Breast epithelium (tissue), 3 donors: ENCODE results near the gene FBXO5.

Experiments used
- POLR2A ChIP-seq: fragments of 450-650 bp; IDR thresholded peaks from one replicate; pipeline ENCODE4 v1.6.1; 2016; ENCODE audit warnings: antibody characterized with exemption, mild to moderate bottlenecking, moderate library complexity
- POLR2AphosphoS5 ChIP-seq, 3 donors: sonication (generic); formaldehyde crosslinking; IDR thresholded peaks; one replicate each; pipeline ENCODE4 v1.6.1; 2017; ENCODE audit warnings: antibody characterized with exemption in 3 of 3
- TF ChIP-seq, protein P1 (sequence below), 3 donors: fragments of 450-650 bp; IDR thresholded peaks; one replicate each; pipeline ENCODE4 v1.5.1; 2016 to 2017; ENCODE audit warnings: antibody characterized with exemption in 3 of 3, mild to moderate bottlenecking in 3 of 3, moderate library complexity in 3 of 3

DNA sequence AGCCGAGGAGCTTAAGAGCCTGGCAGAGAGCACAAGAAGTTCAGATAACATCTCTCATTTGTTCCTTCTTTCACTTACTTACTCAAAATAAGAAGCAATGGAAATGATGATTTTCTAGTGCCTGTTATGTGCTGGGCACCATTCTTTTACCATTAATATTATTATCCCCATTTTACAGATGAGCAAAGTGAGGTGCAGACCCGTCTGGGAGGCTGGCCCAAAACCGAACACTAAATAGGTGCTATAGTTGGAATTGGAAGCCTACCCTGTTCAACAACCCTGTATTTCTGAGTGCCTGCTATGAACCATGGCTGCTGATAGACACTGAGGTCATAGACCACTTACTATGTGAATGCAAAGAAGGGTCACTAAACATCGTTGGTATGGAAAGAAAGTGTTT lies 44.6 kb upstream of the FBXO5 start:
- TF ChIP-seq POLR2AphosphoS5 (IDR thresholded peaks at IDR 0.05) (no peak), POLR2A (no peak)
- TF ChIP-seq, protein P1, sequence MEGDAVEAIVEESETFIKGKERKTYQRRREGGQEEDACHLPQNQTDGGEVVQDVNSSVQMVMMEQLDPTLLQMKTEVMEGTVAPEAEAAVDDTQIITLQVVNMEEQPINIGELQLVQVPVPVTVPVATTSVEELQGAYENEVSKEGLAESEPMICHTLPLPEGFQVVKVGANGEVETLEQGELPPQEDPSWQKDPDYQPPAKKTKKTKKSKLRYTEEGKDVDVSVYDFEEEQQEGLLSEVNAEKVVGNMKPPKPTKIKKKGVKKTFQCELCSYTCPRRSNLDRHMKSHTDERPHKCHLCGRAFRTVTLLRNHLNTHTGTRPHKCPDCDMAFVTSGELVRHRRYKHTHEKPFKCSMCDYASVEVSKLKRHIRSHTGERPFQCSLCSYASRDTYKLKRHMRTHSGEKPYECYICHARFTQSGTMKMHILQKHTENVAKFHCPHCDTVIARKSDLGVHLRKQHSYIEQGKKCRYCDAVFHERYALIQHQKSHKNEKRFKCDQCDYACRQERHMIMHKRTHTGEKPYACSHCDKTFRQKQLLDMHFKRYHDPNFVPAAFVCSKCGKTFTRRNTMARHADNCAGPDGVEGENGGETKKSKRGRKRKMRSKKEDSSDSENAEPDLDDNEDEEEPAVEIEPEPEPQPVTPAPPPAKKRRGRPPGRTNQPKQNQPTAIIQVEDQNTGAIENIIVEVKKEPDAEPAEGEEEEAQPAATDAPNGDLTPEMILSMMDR (IDR thresholded peaks at IDR 0.05) = no peak
